Prostate gland (tissue), 2 donors: Measurements from ENCODE around the gene SPRTN. TPM values are rescaled to one million over a fixed set of nuclear protein-coding genes. Genes with fewer than 3 reads are reported as not detected.

ENCODE experiments used
- DNase-seq: peaks from one replicate; pipeline ENCODE4 v3.0.0-alpha.2; 2019; ENCODE audit warnings: low spot score
- H3K27ac ChIP-seq, 2 donors: fragments of 200-600 bp; sonication (generic); 2 replicates each; pipeline ENCODE4 v1.5.1; 2017 to 2019
- H3K27me3 ChIP-seq: fragments of 200-600 bp; sonication (generic); replicated peaks from 2 replicates; pipeline ENCODE4 v1.5.1; 2019; ENCODE audit not compliant: insufficient read depth
- H3K36me3 ChIP-seq, 2 donors: fragments of 200-600 bp; sonication (generic); 1 replicate in 1 of 2; 2 replicates in 1 of 2; pipeline versions ENCODE4 v1.5.1 to v1.8.1; 2017 to 2019
- H3K4me1 ChIP-seq: fragments of 200-600 bp; sonication (generic); replicated peaks from 2 replicates; pipeline ENCODE4 v1.5.1; 2019
- H3K4me3 ChIP-seq, 2 donors: fragments of 200-600 bp; sonication (generic); 2 replicates each; pipeline ENCODE4 v1.5.1; 2017 to 2019
- H3K9me3 ChIP-seq: fragments of 200-600 bp; sonication (generic); 2 replicates; pipeline ENCODE4 v1.5.1; 2017
- CTCF ChIP-seq, 4 experiments: fragments of 200-600 bp in 2 of 4; fragments of 450-650 bp in 2 of 4; sonication (generic) in 2 of 4; IDR thresholded peaks; 1 replicate in 3 of 4; 2 replicates in 1 of 4; pipeline ENCODE4 v1.5.1; 2016 to 2019; ENCODE audit warnings: antibody characterized with exemption in 4 of 4, mild to moderate bottlenecking in 2 of 4, moderate library complexity in 2 of 4
- POLR2A ChIP-seq: fragments of 450-650 bp; IDR thresholded peaks from one replicate; pipeline ENCODE4 v1.6.1; 2016; ENCODE audit warnings: antibody characterized with exemption, mild to moderate bottlenecking
- POLR2AphosphoS5 ChIP-seq: sonication (generic); formaldehyde crosslinking; IDR thresholded peaks from one replicate; pipeline ENCODE4 v1.6.1; 2017; ENCODE audit warnings: antibody characterized with exemption
- WGBS: methylation state at CpG from one replicate; pipeline ENCODE4 v1.1.5; 2018; 5-methylcytosine and 5-hydroxymethylcytosine counted together
- intact Hi-C: fragments of 100-400 bp; cut with DNase I; formaldehyde crosslinking; loops from one replicate; pipeline ENCODE4 v1.14.2; 2022
- total RNA-seq, 2 donors: library from RNA; depleted of rRNA; stranded (reverse); fragments of >200 nt; gene quantifications; one replicate each; pipeline ENCODE4 v1.1.0, GENCODE V29; 2016

Gene SPRTN
- total RNA-seq, 2 donors from 2014 or later: 10.8 to 23.4 TPM

DNA sequence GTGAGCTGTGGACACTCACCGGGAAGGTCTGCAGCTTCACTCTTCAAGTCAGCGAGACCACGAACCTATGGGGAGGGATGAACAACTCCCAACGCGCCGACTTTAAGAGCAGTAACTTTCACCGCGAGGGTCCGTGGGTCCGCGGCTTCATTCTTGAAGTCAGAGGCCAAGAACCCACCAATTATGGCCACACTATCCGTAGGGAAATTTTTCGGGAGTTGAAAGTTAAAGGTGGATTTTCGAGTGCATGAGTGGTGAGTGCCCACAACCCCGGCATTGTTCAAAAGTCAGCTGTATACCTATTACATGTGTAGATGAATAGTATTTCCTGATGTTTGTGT, 20.1 kb upstream of the SPRTN start:
- H3K9me3 ChIP-seq: no peaks in the 10 kb centered on the region
- H3K4me3 ChIP-seq: no peak overlapping the region
- H3K4me1 ChIP-seq: no peaks in the 10 kb centered on the region
- whole genome bisulfite sequencing: 95% methylated on average over 15 of the region's 15 CpGs
- H3K27ac ChIP-seq: no peak overlapping the region
- H3K36me3 ChIP-seq: no peaks in the 10 kb centered on the region
- H3K27me3 ChIP-seq: no peaks in the 10 kb centered on the region
- TF ChIP-seq CTCF (IDR thresholded peaks at IDR 0.05) (no peak), POLR2AphosphoS5 (no peak), POLR2A (no peak)
- intact Hi-C loops: no loop called here
- no peak for DNase-seq

GRCh38 chr1:231318568-231318967, 19.5 kb upstream of the SPRTN start:
- Histone ChIP-seq H3K9me3 (no peaks in the 10 kb centered on the region), H3K4me3 (no peak overlapping the region), H3K27ac (no peak overlapping the region), H3K4me1 (no peaks in the 10 kb centered on the region), H3K36me3 (no peaks in the 10 kb centered on the region), H3K27me3 (no peaks in the 10 kb centered on the region)
- no peak for DNase-seq
- TF ChIP-seq POLR2A (no peak), POLR2AphosphoS5 (no peak), CTCF (IDR thresholded peaks at IDR 0.05) (no peak)
- 98% methylated on average over 4 of the region's 4 CpGs for WGBS
- intact Hi-C loops: no loop called here

DNA sequence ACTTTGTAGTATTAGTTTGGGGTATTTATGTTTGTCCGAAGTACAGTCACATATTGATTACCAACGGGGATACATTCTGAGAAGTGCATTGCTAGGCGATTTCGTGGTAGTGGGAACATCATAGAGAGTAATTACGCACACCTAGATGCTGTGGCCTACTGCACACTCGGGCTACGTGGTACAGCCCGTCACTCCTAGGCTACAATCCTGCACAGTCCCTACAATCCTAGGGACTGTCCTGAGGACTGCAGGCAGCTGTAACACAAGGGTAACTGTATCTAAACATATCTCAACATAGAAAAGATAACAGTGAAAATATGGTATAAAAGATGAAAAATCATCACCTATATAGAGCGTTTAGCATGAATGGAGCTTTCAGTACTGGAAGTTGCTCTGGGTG, 19.0 kb upstream of the SPRTN start:
- Histone ChIP-seq H3K36me3 (no peaks in the 10 kb centered on the region), H3K4me1 (no peaks in the 10 kb centered on the region), H3K27ac (no peak overlapping the region), H3K4me3 (no peak overlapping the region), H3K9me3 (no peaks in the 10 kb centered on the region), H3K27me3 (no peaks in the 10 kb centered on the region)
- TF ChIP-seq POLR2A: no peak
- no peak for TF ChIP-seq CTCF (IDR thresholded peaks at IDR 0.05)
- TF ChIP-seq POLR2AphosphoS5: no peak
- DNase-seq: no peak
- 96% methylated on average over 9 of the region's 9 CpGs for WGBS
- intact Hi-C loops: no loop called here

DNA sequence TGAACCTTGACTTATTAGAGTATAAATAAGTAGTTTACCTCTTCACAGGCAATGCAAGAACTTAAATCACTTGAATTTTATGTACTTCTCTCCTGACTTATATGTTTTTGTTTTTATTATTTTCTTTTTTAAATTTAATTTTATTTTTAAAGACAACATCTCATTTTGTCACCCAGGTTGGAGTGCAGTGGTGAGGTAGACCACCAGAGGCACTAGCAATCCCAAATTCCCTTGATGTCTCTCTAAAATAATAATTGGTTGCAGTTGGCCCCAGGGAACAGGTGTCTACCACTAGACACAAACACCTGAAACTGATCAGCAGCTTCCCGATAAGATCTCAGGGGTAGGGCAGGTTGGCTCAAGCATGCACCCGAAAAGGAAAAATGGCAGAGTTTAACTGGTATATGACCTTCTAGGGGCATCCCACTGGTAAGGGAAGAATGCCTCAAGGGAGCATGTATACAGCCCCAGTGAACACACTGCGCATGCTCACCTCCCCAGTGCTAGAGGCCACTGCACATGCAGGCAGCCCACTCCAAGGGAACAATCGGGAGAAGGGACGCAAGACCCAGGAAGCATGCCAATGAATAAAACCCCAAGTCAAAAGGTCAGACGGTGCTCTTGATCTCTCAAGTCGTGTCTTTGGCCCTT, 15.1 kb upstream of the SPRTN start:
- 86% methylated on average over 7 of the region's 7 CpGs for WGBS
- no peak for TF ChIP-seq CTCF (IDR thresholded peaks at IDR 0.05)
- no peak for TF ChIP-seq POLR2AphosphoS5
- no peak for TF ChIP-seq POLR2A
- peaks cover 4% of the 10 kb centered on the region for H3K4me1 ChIP-seq
- intact Hi-C loops: no loop called here
- H3K27ac ChIP-seq: no peak overlapping the region
- no peak overlapping the region for H3K4me3 ChIP-seq
- no peaks in the 10 kb centered on the region for H3K36me3 ChIP-seq
- no peak for DNase-seq
- no peaks in the 10 kb centered on the region for H3K9me3 ChIP-seq
- H3K27me3 ChIP-seq: no peaks in the 10 kb centered on the region

DNA sequence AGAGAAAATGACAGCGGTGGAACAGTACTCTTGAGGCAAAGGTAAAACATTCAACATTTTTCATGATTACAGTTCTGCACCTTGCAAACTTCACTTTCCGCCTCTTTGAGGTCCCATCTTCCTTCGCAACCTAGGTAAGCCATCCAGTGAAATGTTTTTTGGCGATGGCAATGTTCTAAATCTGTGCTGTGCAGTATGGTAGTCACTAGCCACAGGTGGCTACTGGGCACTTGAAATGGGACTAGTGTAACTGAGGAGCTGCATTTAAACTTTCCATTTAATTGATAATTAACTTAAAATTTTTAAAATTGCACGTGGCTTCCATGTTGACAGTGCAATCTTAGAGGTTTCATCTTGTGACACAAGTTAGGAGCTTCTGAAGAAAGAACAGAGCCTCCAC, 13.4 kb upstream of the SPRTN start:
- Histone ChIP-seq H3K27ac (no peak overlapping the region), H3K4me1 (peaks cover 4% of the 10 kb centered on the region), H3K36me3 (no peaks in the 10 kb centered on the region), H3K4me3 (no peak overlapping the region), H3K9me3 (no peaks in the 10 kb centered on the region), H3K27me3 (no peaks in the 10 kb centered on the region)
- DNase-seq: no peak
- TF ChIP-seq POLR2A (no peak), CTCF (IDR thresholded peaks at IDR 0.05) (no peak), POLR2AphosphoS5 (no peak)
- intact Hi-C loops: no loop called here
- 84% methylated on average over 5 of the region's 5 CpGs for WGBS
